NCI-H1436 (cell line): Measurements from ENCODE around the gene NOX1.

Source experiments
- DNase-seq: peaks from one replicate; lab custom pipeline; 2025; lab: John Stamatoyannopoulos, UW

The NOX1 gene

GRCh38 chrX:100874325-100874724, at the start of gene NOX1:
Gene NOX1, minus strand, starts transcription at chrX:100874359. Its CDS starts 220 bp downstream, at chrX:100874139.
- DNase-seq = no peak

GRCh38 chrX:100915562-100915961, 41.4 kb upstream of the NOX1 start:
- DNase-seq = no peak

GRCh38 chrX:100913111-100913510, 39.0 kb upstream of the NOX1 start:
- DNase-seq = no peak

DNA sequence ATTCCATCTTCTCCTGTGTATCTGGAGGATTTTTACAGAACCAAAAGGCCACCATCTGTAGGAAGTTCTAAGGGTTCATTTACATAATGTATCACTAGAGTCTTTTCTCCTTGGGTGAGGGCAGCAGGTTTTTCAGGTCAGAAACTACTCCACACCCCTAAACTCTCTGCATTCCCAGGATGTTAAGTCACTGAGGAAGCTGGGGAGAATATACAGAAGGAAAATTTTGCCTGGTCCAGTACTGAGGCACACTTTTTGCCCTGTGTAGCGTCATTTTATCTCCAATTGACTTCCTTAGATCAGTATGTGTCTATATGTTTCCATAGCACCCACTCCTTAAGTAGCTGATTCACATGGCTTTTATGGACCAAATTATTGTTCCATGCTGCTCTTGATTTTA, 37.6 kb upstream of the NOX1 start:
- DNase-seq = no peak

- DNase-seq = no peak
These were observed 31.5 kb upstream of the NOX1 start for GRCh38 chrX:100905620-100906019.

GRCh38 chrX:100904433-100904832, 30.3 kb upstream of the NOX1 start:
- DNase-seq = no peak

DNA sequence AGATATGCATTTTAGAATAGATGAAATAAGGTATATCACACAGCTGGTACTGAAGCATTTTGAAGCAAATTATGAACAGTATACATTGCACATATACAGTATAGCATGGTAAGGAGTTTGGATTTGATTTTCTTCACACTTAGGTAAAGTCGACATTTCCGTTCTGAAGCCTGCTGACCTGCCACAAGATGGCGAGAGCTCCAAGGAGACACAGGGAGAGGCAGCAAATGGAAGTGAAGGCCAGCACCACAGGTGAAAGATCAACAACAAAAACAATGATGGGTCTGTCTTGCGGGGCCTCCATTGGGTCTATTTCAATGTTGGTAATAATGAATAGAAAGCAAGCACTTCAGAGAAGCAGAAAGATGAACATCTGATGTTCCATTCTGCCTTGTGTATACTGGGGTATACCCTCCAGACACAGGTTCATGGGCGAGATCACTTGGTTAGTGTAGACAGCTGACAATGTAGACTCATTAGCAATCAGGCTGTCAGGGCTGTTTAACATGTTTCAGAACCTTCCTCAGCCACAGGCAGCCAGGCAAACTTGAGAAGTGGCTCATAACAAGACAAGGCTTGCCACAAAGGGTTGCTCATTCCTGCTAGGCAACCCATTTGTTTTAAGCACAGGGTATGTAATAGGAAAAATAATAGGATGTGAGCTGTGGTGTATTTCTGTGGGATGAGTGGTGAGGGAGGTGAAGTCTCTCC, 21.4 kb upstream of the NOX1 start:
- DNase-seq = peak; percentile 30

- no peak for DNase-seq
These were observed 9.5 kb upstream of the NOX1 start for GRCh38 chrX:100883654-100884053.

DNA sequence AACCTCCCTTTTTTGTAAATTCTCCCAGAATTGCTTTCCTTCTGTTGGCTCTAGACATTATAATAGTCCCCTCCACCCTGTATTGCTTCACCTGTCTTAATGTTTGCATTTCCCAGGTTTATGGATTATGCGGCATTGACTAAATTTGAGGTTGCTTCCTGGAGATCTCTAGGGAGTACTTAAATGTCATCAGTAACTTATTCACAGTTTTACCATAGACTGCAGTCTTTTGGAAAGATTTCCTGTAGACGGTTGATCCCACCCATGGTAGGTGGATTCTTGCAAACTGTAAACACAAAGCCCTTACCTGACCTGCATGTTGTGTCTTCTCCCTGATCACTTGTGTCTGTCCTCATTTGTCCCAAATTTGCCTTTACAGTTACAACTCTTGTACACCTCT, 6.2 kb upstream of the NOX1 start:
- DNase-seq = peak; percentile 33

DNA sequence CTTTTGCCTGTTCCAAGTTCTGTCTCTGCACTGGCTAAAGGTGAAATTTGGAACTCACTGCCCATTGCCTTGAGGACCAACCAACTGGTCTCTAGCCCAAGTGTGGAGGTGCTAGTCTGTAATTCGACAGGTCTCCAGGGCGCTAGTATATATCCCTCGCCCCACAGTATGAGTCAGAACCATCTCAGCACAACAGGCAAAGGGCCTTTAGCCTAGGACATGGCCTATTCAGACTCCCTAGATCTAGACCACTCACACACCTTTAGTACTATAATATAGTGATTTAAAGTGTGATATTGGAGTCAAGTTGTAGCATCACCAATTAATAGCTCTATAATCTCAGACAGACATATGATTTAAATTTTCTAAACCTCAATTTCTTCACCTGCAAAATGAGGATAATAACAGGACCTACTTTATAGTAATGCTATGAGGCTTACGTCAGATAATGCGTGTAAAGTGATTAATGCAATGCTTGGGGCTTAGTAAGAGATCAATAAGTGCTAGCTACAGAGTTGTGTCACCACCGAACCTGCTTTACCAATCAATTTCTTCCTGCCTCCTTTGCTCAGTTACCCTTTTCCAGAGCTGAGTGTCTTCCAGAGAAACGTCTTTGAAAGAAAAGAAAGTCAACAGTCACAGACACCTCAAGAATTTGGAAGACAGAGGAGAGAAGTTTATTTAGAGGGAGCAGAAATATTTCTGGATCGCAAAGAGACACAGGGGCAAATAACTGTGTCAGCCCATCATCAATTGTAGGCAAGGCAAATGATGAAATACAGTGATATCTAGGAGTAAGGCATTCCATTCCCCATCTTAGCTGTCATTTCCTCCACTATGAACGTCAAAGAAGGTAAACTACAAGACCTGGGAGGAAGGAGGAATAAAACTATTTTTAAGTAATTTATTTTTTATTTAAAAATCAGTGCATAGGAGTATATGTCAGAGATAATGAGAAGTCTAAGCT, 2.3 kb downstream of the NOX1 start:
- no peak for DNase-seq

DNA sequence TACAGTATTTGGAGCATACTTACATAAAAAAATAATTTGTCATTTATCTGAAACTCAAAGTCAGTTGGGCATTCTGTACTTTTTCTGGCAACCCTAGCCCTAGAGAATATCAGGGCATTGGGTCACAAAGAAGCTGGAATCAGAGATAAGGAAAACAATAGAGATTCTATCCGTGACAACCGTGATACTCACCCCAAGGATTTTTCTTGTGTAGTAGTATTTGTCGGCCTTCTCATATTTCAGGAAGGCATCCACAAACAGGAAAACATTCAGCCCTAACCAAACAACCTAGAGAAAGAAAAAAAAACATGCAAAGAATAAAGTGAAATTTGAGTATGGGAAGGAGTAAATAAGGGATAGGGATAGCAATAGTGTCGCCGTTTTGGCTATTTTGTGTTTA, 3.6 kb downstream of the NOX1 start:
- DNase-seq = no peak

DNA sequence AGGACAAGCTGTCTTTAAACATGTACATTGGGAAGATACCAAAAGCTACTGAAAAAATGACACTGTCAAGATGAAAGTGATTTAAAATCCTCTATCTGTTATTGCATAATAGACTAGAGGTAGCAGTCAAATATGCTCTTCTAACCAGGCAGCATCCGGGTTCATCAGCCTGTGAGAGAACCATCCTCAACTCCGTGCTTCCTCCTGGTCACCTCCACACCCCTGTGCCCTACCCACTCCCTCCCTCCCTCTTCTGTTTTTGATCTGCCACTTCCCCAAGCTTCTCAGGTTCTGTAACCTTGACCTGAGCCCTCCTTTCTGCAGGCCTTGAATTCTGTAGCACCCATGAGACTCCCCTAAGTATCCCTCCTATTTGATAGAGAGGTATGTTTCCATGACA, 5.9 kb downstream of the NOX1 start:
- DNase-seq = no peak

DNA sequence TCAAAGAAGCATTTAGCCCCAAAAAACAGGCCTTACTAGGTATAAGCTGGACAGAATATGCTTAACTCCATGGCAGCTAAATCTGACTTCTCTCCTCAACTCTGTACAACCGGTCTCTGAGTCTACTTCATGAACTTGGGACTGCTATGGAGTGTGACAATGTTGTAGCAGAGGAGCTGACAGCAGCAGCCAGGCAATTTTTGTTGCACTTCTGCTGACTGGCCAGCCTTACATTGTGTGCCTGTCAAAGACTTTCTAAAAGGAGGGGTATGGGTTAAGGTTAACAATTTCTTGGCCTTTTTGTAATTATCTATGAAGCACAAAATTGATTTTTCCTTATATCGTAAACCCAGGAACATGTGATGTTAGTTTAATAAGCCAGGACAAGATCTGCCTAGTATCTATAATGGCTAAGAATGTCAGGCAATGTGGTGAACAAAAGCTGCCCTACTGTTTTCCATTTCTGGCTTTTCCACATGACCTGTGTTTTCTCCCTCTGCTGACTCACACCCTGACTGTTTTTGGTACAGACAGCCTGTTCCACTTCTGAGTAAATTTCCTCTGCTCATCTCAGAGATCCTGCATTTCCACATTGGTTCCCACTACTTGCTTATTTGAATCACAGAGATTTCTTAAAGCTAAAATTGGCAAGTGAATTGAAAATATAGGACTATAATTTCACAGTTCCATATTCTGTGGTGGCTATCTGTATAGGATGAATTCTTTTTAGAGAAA, 9.3 kb downstream of the NOX1 start:
- DNase-seq = no peak

GRCh38 chrX:100863326-100863864, 10.8 kb downstream of the NOX1 start:
- DNase-seq = no peak

DNA sequence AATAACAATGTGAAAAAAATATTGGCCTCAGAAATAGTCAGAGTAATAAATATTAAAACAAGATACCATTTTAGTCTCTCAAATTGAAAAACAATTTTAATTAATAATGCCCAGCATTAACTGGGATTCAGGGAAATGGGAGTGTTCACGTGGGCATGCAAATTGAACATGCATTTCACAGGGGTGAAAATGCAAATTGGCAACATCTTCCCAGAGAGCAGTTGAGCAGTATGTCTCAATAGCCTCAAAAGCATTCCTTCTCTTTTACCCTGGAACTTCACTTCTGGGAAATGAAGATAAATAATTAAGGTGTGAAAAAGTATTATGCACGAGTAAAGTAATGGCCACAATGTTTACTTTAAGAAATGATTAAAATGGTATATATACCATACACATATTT, 21.3 kb downstream of the NOX1 start:
- DNase-seq = no peak

GRCh38 chrX:100850317-100850716, 23.8 kb downstream of the NOX1 start:
- DNase-seq = no peak

DNA sequence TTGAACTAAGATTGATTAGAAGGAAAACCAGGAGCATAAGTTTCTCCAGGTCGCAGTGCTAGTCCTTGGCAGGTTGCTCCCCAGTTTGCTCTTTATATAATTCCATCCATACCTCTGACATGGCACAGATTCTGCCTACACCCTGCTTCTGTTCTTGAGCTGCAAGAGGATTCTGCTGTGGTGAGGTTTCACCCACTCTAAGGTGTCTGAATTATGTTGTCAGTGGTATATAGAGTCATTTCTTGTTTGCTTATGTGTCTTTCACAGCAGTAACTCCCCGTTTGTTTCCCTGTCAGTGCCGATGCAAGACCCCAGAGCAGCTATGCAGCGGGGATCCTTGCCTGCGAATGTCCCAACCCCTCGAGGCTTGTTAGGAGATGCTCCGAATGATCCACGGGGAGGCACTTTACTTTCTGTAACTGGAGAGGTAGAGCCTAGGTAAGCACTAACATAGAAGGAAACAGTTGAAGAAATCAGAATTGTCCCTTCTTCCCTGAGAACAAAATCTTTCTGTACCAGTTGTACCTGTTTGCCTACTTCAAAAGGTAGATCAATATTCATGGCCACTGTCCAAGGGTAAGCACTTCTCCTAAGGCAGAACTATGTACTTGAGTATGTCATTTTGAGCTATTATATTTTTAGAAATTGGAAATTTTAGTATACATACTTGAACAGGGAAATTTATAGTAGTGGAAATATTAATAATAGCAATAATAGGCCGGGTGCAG, 42.8 kb downstream of the NOX1 start:
- DNase-seq = no peak

DNA sequence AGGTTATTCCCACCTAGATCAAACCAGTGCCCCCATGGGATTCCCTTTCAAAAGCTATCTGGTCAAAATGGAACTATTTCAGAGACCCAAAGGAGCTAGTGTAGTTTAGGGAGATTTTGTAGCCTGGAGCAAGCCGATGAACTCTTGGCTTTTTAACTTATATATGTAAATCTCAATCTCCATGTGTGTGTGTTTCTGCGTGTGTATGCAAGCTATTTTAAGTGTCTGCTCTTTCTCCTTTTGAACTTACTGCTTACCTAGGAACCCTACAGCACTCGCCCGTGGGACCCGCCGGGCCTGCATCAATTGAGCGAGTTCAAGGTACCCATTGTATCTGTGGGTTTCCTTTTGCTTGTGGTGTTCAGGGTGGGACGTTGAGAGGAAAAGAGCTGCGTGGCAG, 43.6 kb downstream of the NOX1 start:
- no peak for DNase-seq

DNA sequence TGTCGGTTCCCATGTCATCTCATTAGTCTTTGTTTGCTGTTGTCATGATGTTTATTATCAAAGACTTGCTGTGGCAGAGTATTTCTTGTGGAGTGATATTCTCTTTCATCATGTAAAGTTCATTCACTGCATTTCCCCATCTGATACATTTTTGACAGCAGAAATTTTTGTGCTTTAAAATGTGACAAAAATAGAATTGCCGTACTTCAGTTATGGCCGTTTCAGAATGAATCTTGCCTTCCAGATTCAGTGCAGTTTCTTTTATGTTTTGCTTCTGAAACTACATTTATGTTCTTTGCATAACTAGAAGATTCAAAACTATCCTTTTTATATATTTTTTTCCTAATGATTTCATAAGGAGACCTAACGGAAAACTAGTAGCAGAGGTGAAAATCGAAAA, 44.0 kb downstream of the NOX1 start:
- DNase-seq = no peak

DNA sequence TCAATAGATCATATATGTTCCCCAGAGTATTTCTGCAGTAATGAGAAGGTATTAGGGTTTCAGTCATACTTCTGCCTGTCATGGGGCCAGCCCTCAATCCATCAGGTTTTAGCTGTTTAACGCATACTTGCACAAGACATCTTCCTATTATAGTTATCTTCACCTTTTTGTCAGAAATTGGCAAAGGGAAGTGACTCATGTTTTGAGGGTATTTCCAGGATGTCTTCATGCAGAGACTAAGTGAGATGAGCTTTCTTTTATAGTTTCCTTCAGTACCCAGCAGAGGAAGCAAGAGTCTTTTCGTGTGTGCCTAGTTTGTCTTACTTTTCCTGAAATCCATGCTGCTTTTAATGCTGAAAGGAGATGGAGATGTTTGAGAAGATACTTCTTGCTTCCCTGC, 44.4 kb downstream of the NOX1 start:
- DNase-seq = no peak

GRCh38 chrX:100819837-100820666, 54.1 kb downstream of the NOX1 start, which contains the start of gene CSTF2:
Gene CSTF2, plus strand, starts transcription at chrX:100820391. Its CDS starts 26 bp downstream, at chrX:100820417.
- peak; percentile 88 for DNase-seq
